HG03457 (cell line): ENCODE results near the gene ZNF229.
"Not testable (repeated sequence)": the region's sequence is repeated elsewhere in the genome, so short reads cannot be mapped to it uniquely, and the experiment has no call there.

Experiments used
- ATAC-seq: cut with Tn5 transposase; IDR thresholded peaks from one replicate; pipeline ENCODE4 v1.9.1; 2021; ENCODE audit warnings: moderate number of reproducible peaks; ENCODE audit not compliant: unreplicated experiment

The ZNF229 gene

GRCh38 chr19:44447916-44448674 is at the start of gene ZNF229:
TSS of gene ZNF229 (minus strand) at chr19:44448472. CDS start at chr19:44442847, 5,625 bp downstream.
- no peak for ATAC-seq

GRCh38 chr19:44496711-44497110 is 48.4 kb upstream of the ZNF229 start:
- ATAC-seq, result no peak

- ATAC-seq, result no peak
These were observed 28.5 kb upstream of the ZNF229 start for GRCh38 chr19:44476559-44477408.

DNA sequence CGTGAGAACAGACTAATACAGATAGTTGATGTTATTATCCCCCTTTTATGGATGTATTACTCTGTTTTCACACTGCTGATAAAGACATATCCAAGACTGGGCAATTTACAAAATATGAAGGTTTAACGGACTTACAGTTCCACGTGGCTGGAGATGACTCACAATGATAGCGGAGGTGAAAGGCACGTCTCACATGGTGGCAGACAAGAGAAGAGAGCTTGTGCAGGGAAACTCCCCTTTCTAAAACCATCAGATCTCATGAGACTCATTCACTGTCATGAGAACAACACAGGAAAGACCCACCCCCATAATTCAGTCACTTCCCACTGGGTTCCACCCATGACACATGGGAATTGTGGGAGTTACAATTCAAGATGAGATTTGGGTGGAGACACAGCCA is 20.5 kb upstream of the ZNF229 start:
- not testable (repeated sequence) for ATAC-seq

- not testable (repeated sequence) for ATAC-seq
These were observed 14.5 kb upstream of the ZNF229 start for GRCh38 chr19:44462600-44463286.

GRCh38 chr19:44456016-44456415 is 7.7 kb upstream of the ZNF229 start:
- not testable (repeated sequence) for ATAC-seq

GRCh38 chr19:44455100-44455499 is 6.8 kb upstream of the ZNF229 start:
- no peak for ATAC-seq

DNA sequence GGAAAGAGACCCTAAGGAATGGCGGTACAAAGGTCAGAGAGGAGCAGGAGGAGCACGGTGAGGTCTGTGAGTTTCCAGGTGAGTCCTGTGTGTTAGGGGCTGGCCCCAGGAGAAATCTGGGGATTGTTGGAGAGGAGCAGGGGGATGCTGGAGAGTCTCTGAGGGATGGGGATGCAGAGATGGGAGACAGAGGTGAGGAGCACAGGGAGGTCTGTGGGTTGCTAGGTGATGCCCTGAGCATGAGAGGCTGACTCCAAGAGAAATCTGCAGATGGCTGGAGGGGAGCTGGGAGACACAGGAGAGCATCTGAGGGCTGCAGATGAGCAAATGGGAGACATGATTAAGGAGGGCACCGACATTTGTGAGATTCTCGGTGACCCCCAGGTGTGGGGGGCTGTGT is 4.1 kb upstream of the ZNF229 start:
- ATAC-seq, result no peak

DNA sequence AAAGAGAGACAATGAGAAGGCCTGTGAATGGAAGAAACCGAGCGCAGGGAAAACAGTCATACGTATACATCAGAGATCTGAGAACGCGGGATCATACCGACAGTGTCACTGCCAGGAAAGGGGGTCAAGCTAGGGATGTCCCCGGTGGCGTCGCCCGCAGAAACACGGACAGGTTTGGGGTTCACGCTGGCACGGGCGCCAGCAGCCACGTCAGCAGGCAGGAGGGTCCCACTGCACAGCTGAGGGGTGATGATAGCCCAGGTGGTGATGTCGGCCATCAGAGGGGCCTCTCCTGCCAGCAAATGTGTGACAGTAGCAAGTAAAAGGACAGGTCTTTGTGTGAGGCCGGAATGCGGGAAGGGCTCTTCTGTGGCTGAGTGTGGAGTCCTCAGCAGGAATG is 3.4 kb upstream of the ZNF229 start:
- ATAC-seq, result no peak

GRCh38 chr19:44438441-44438840 is 9.8 kb downstream of the ZNF229 start:
- ATAC-seq, result no peak

DNA sequence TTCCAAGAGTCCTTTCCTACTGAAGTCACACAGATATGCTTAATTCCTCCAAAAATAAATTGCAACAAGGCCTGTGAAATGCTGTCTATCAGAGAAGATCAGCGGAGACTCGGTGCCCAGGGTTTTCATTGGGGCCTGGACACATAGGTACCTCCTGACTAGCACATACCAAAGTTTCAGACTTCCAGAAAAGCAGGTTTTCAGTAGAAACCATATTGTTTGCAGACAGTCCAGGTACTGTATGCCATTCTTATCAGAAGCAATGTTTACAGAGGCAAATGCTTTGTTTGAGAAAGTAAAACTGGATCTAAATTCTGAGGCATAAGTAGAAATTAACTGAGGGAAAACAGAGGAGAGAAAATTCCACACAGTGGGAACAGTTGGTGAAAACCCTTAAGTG is 12.8 kb downstream of the ZNF229 start:
- ATAC-seq, result no peak

DNA sequence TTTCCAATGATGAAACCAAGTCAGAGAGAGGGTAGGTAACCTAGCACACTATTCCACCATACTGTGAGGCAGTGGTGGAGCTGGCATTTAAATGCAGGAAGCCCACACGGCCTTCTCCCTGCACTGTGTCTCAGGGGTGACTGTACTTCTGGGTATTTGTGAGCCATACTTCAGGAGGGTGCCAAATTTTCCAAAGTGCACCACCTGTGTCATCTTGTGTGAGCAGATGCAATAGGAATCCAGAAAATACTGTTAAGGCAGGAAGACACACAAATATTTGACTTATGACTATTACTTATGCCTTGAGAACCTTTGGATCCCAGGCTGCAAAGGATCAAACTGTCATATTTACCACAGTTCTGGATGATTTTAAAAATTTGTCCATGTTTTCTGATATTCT is 17.3 kb downstream of the ZNF229 start:
- no peak for ATAC-seq

DNA sequence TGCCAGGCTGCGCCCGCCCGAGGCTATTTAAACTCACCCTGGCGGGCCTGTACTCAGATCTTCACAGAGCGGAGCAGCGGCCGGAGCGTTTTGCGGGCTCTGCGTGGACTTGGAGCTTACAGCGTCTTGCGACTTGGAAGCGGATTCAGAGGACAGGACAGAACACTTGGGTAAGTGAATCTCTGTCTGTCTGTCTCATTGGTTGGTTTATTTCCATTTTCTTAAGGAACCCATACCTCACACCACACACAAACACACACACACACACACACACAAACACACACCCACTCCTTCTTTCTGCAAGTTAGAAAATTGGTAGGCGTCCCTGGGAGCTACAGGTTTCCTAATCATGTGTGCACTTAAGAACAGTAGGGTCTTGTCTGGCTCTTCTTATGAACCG is 32.7 kb downstream of the ZNF229 start:
- ATAC-seq, result not testable (repeated sequence)

DNA sequence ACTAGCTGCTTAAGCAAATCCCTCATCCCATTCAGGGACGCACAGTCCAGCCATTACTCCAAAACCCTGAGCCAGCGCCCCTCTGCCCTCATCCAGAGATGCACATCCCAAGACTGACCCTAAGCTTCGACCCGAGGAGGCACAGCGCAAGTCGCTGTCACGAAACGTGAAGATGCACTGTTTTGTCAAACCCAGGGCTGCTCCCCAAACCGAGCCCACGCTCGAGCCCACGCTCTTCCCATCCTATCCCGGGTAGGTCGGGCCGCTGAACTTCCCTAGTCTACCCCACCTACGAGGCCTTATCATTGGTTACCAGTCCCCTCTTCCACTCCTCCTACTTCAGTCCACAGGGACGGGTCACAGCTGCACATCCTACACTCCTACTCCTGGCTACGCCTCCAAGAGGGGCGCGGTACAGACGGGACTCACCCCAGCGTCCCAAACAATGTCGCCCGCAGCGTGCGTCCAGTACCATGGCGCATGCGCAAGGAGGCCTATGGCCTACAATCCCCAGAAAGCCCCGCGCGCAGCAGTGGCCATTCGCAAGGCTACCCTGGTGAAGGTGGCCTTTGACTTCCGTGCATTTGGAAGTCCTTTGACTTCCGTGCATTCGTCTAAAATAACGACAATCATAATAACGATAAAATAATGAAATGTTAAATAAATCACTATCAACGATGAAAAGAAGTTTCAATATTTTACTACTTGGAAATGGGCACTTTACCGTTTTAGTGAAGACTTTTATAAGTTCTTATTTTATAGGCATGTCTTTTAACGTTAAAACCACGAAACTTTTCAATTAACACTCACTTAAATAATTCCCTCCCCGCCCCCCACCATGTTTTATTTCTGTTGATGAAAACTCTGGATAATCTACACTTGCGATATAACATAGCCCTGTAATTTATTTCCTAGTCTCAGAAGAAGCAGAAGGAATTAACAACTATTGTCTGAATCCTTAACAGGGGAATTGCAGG is 46.8 kb downstream of the ZNF229 start, which contains the start of gene ZNF285:
Gene ZNF285 (minus strand): TSS at position 470 of the 977 bp plus-strand sequence. CDS start 4,395 bp downstream, outside the sequence.
- ATAC-seq, result no peak

GRCh38 chr19:44389268-44389667 is 59.0 kb downstream of the ZNF229 start:
- not testable (repeated sequence) for ATAC-seq
